ENCODE results near the gene OSBPL3.

Gene OSBPL3

GRCh38 chr7:24788961-24789576 lies 190.9 kb downstream of the OSBPL3 start:
- no peak for DNase-seq

- no peak for DNase-seq
These were observed 191.9 kb downstream of the OSBPL3 start for GRCh38 chr7:24788075-24788474.

- no peak for DNase-seq
These were observed 193.0 kb downstream of the OSBPL3 start for GRCh38 chr7:24786941-24787340.

GRCh38 chr7:24786306-24786705 lies 193.7 kb downstream of the OSBPL3 start:
- DNase-seq = no peak

- DNase-seq = no peak
These were observed 195.7 kb downstream of the OSBPL3 start for GRCh38 chr7:24784277-24784676.

GRCh38 chr7:24783698-24784097 lies 196.3 kb downstream of the OSBPL3 start:
- DNase-seq = no peak

GRCh38 chr7:24781106-24781505 lies 198.9 kb downstream of the OSBPL3 start:
- DNase-seq = no peak

- DNase-seq = no peak
These were observed 200.7 kb downstream of the OSBPL3 start for GRCh38 chr7:24779283-24779655.

GRCh38 chr7:24778543-24779282 lies 201.3 kb downstream of the OSBPL3 start:
- no peak for DNase-seq

GRCh38 chr7:24777806-24778205 lies 202.2 kb downstream of the OSBPL3 start:
- DNase-seq = no peak

GRCh38 chr7:24773646-24774045 lies 206.3 kb downstream of the OSBPL3 start:
- no peak for DNase-seq

- DNase-seq = no peak
These were observed 210.1 kb downstream of the OSBPL3 start for GRCh38 chr7:24769851-24770250.

- no peak for DNase-seq
These were observed 210.8 kb downstream of the OSBPL3 start for GRCh38 chr7:24769014-24769830.

- DNase-seq = no peak
These were observed 212.0 kb downstream of the OSBPL3 start for GRCh38 chr7:24767878-24768569.

- DNase-seq = no peak
These were observed 214.8 kb downstream of the OSBPL3 start for GRCh38 chr7:24764972-24765744.

GRCh38 chr7:24764011-24764410 lies 216.0 kb downstream of the OSBPL3 start:
- DNase-seq = no peak

GRCh38 chr7:24763303-24763901 lies 216.6 kb downstream of the OSBPL3 start:
- no peak for DNase-seq

- no peak for DNase-seq
These were observed 217.2 kb downstream of the OSBPL3 start for GRCh38 chr7:24762771-24763170.

- DNase-seq = no peak
These were observed 219.0 kb downstream of the OSBPL3 start for GRCh38 chr7:24760968-24761367.

GRCh38 chr7:24757353-24758275 lies 222.4 kb downstream of the OSBPL3 start, which contains the start of gene GSDME:
Gene GSDME (minus strand): TSS chr7:24757464. CDS start chr7:24749774, 7,690 bp downstream.
- peak; percentile 29 for DNase-seq
